DND-41 (cell line): ENCODE measurements around the gene CRYBG1.

Source experiments
- ATAC-seq: fragments of 200-7000 bp; cut with Tn5 transposase; 3 replicates; pipeline ENCODE4 v1.9.1; 2021; ENCODE audit warnings: low read depth; ENCODE audit not compliant: insufficient read depth
- DNase-seq: peaks from one replicate; pipeline ENCODE4 v3.0.0-alpha.2; 2020
- H2AFZ ChIP-seq: 2 replicates; pipeline ENCODE4 v1.6.0; 2012; ENCODE audit warnings: low read depth, low read length
- H3K27ac ChIP-seq: 2 replicates; pipeline ENCODE4 v1.5.1; 2012; ENCODE audit warnings: low read length, inconsistent platforms
- H3K27me3 ChIP-seq: fragments of 200-600 bp; sonication (generic); 2 replicates; pipeline ENCODE4 v1.6.0; 2012; ENCODE audit warnings: low read length, mild to moderate bottlenecking, inconsistent platforms; ENCODE audit not compliant: insufficient read depth, poor library complexity
- H3K36me3 ChIP-seq: 2 replicates; pipeline ENCODE4 v1.5.1; 2012; ENCODE audit warnings: low read length, inconsistent platforms; ENCODE audit not compliant: insufficient read depth
- H3K4me1 ChIP-seq: 2 replicates; pipeline ENCODE4 v1.5.1; 2012; ENCODE audit warnings: mild to moderate bottlenecking, low read length; ENCODE audit not compliant: insufficient read depth
- H3K4me2 ChIP-seq: 2 replicates; pipeline ENCODE4 v1.6.0; 2012; ENCODE audit warnings: mild to moderate bottlenecking, moderate library complexity, low read length, inconsistent platforms; ENCODE audit not compliant: insufficient read depth
- H3K4me3 ChIP-seq, 2 experiments: fragments of 200-600 bp in 1 of 2; shearing (Covaris generic) in 1 of 2; 2 replicates each; pipeline ENCODE4 v1.5.1; 2012 to 2016; ENCODE audit warnings: inconsistent platforms in 2 of 2, low read length in 2 of 2, mild to moderate bottlenecking in 2 of 2, low read depth in 1 of 2, moderate library complexity in 1 of 2
- H3K79me2 ChIP-seq: 2 replicates; pipeline ENCODE4 v1.6.0; 2012; ENCODE audit warnings: low read length, inconsistent platforms; ENCODE audit not compliant: insufficient read depth
- H3K9ac ChIP-seq: 2 replicates; pipeline ENCODE4 v1.6.0; 2012; ENCODE audit warnings: low read depth, mild to moderate bottlenecking, inconsistent platforms, low read length, moderate library complexity
- H3K9me3 ChIP-seq: 2 replicates; pipeline ENCODE4 v1.5.1; 2012; ENCODE audit warnings: low read length, moderate library complexity, mild to moderate bottlenecking, inconsistent platforms; ENCODE audit not compliant: insufficient read depth, severe bottlenecking
- H4K20me1 ChIP-seq: 2 replicates; pipeline ENCODE4 v1.6.0; 2012; ENCODE audit warnings: low read length; ENCODE audit not compliant: insufficient read depth
- EZH2 ChIP-seq: IDR thresholded peaks from 3 replicates; pipeline ENCODE4 v1.6.1; 2012; ENCODE audit warnings: borderline replicate concordance, low read depth, mild to moderate bottlenecking, moderate library complexity, low read length, inconsistent platforms; ENCODE audit not compliant: severe bottlenecking
- TF ChIP-seq, protein P1 (sequence below): IDR thresholded peaks from 2 replicates; pipeline ENCODE4 v1.5.1; 2012; ENCODE audit warnings: borderline replicate concordance, low read length, moderate library complexity, mild to moderate bottlenecking; ENCODE audit not compliant: poor library complexity, severe bottlenecking; ENCODE audit errors: extremely low read depth

CRYBG1 gene

DNA sequence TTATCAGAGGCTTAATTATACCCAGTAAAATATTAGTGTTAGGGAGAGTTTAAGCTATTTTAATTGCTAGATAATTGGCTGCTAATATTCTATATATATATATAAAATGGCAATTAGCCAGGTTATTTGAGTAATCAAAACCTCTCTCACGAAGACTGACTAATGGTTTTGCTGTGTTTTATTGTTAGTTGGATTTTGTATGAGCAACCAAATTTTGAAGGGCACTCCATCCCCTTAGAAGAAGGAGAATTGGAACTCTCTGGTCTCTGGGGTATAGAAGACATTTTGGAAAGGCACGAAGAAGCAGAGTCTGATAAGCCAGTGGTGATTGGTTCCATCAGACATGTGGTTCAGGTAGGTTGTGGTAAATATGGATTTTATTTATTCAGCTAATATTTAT is 166.6 kb downstream of the CRYBG1 start:
- H2AFZ ChIP-seq, result no peak overlapping the region
- DNase-seq (no peak), ATAC-seq (no peak)
- no peak overlapping the region for H3K27ac ChIP-seq
- no peaks in the 10 kb centered on the region for H4K20me1 ChIP-seq
- peaks cover 21% of the 10 kb centered on the region for H3K79me2 ChIP-seq
- H3K9ac ChIP-seq, result no peak overlapping the region
- peaks cover 42% of the 10 kb centered on the region for H3K4me1 ChIP-seq
- TF ChIP-seq EZH2, result no peak
- TF ChIP-seq, protein P1, sequence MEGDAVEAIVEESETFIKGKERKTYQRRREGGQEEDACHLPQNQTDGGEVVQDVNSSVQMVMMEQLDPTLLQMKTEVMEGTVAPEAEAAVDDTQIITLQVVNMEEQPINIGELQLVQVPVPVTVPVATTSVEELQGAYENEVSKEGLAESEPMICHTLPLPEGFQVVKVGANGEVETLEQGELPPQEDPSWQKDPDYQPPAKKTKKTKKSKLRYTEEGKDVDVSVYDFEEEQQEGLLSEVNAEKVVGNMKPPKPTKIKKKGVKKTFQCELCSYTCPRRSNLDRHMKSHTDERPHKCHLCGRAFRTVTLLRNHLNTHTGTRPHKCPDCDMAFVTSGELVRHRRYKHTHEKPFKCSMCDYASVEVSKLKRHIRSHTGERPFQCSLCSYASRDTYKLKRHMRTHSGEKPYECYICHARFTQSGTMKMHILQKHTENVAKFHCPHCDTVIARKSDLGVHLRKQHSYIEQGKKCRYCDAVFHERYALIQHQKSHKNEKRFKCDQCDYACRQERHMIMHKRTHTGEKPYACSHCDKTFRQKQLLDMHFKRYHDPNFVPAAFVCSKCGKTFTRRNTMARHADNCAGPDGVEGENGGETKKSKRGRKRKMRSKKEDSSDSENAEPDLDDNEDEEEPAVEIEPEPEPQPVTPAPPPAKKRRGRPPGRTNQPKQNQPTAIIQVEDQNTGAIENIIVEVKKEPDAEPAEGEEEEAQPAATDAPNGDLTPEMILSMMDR, result no peak
- H3K4me2 ChIP-seq, result no peak overlapping the region
- no peak overlapping the region for H3K4me3 ChIP-seq
- H3K9me3 ChIP-seq, result no peaks in the 10 kb centered on the region
- H3K36me3 ChIP-seq, result peaks cover 40% of the 10 kb centered on the region
- no peaks in the 10 kb centered on the region for H3K27me3 ChIP-seq

DNA sequence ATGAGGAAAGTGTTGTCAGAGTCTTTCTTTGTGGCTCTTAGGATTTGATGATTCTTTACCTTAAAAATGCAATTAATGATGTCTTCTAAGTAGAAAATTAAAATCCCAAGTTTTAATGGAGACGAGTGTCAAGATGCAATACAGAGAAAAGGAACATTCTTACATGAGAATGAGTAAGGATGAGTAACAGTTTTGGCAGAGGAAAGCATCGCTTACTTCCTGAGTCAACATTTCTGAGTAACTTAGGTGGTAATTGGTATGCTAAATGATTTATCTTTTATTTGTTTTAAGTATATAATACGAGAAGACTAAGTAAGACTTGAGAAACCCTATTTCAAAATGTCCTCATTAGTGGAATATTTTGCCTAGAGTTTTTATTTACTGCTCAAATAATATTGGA is 167.5 kb downstream of the CRYBG1 start:
- Histone ChIP-seq H3K4me2 (no peak overlapping the region), H3K27me3 (no peaks in the 10 kb centered on the region), H3K79me2 (peaks cover 13% of the 10 kb centered on the region), H4K20me1 (no peaks in the 10 kb centered on the region), H3K36me3 (peaks cover 42% of the 10 kb centered on the region), H3K9ac (no peak overlapping the region), H3K4me3 (no peak overlapping the region), H3K9me3 (no peaks in the 10 kb centered on the region), H3K27ac (no peak overlapping the region), H2AFZ (no peak overlapping the region), H3K4me1 (peaks cover 33% of the 10 kb centered on the region)
- TF ChIP-seq, protein P1, result no peak
- no peak for TF ChIP-seq EZH2
- ATAC-seq, result no peak
- DNase-seq, result no peak

DNA sequence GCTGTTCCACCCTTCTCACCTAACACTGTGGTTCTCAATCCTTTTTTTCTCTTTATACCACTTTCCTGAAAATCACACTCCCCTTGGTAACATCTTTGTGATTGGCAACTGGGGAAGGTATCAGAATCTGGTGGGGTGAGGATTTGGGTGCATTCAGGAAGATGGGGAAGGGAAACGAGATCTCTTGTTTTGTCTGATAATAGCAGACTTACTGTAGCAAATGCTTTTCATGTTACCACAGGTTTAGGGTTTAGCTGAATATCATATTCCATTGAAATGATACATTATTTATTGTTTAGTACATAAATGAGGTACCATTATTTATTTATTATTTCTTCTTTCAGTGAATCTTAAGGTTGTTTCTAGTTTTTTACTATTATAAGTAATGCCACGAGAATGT is 168.0 kb downstream of the CRYBG1 start:
- DNase-seq (no peak), ATAC-seq (no peak)
- Histone ChIP-seq H3K4me2 (no peak overlapping the region), H3K4me1 (peaks cover 27% of the 10 kb centered on the region), H3K4me3 (no peak overlapping the region), H3K27me3 (no peaks in the 10 kb centered on the region), H4K20me1 (no peaks in the 10 kb centered on the region), H3K36me3 (peaks cover 48% of the 10 kb centered on the region), H3K9me3 (no peaks in the 10 kb centered on the region), H3K27ac (no peak overlapping the region), H3K9ac (no peak overlapping the region), H2AFZ (no peak overlapping the region), H3K79me2 (peaks cover 8% of the 10 kb centered on the region; the same call in 1 of the 2 replicates)
- TF ChIP-seq, protein P1, result no peak
- no peak for TF ChIP-seq EZH2

DNA sequence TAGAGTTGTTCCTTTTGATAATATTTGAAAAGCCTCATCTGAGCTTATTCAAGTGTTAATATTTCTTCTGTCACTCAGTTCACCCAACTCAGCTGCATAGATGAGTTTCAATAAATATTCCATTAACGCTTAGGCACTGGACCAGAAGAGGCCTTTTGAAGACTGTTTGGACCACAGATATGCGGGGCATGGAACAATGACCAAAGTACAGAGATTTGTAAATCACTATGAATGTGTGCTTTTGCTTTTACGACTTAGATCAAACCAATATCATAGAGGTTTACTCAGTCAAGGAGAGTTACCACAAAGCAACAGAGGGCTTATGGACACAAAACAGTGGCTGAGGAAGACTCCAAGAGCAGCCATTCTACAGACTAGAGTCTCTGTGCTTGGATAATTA is 168.9 kb downstream of the CRYBG1 start:
- H3K4me3 ChIP-seq, result no peak overlapping the region
- H3K4me2 ChIP-seq, result no peak overlapping the region
- ATAC-seq, result no peak
- H3K9ac ChIP-seq, result no peak overlapping the region
- DNase-seq, result no peak
- H3K9me3 ChIP-seq, result no peaks in the 10 kb centered on the region
- H4K20me1 ChIP-seq, result no peaks in the 10 kb centered on the region
- H3K27me3 ChIP-seq, result no peaks in the 10 kb centered on the region
- H3K27ac ChIP-seq, result no peak overlapping the region
- no peak overlapping the region for H2AFZ ChIP-seq
- peaks cover 4% of the 10 kb centered on the region; the same call in 1 of the 2 replicates for H3K79me2 ChIP-seq
- TF ChIP-seq, protein P1, result no peak
- no peak for TF ChIP-seq EZH2
- H3K36me3 ChIP-seq, result peaks cover 50% of the 10 kb centered on the region
- H3K4me1 ChIP-seq, result peaks cover 18% of the 10 kb centered on the region
